ENCODE data around the gene SVIL. TPM values are rescaled to one million over a fixed set of nuclear protein-coding genes. Genes with fewer than 3 reads are reported as not detected.

The SVIL gene
- 22.6 TPM for total RNA-seq

DNA sequence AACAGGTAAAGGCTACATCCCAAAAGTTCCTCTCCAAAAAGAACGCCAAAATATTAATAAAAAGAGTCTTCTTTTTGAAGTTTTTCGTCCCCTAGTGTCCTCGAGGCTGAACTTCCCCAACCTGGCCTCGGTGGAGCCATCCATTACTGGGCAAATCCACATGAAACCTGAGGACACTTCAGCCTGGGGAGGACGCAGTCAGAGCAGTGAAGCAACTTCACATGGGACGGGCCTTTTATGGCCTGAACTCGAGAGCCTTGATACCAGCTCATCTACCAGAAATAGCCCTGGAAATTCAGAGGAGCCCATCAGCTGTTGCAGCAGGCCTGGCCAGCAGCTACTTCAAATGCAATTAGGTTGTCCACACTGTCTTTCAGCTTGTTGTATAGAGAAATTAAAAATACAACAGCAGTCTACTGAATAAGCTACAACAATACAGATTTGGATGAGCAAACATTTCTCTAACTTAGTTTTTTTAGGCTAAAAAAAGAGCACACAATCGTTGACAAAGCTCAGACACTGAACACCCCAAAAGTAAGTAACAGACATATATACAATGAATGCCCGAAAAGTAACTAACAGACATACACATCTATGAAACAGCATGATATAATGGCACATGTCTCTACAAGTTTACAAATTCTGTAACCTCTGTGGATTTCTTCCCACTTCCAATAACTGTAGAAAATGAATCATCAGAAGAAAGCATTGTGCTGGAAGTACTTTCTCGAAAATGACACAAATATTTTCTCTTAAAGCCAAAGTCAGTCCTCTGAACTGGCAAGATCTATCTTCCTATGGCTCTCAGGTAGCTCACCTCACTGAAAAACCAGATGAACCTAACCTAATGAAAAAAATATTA lies at the start of gene SVIL:
TSS of gene SVIL (minus strand) at position 208 of the 862 bp plus-strand sequence. CDS start 79,913 bp downstream, outside the sequence.

Small RNAs within 50 kb of the gene (small RNA-seq; reads per million reads assigned to genes)
- gene MIR604 (not detected), gene MIR938 (not detected), gene RF00105 (0.10 reads per million)
